K562 (cell line): ENCODE results near the gene NSMCE1. TPM values are rescaled to one million over a fixed set of nuclear protein-coding genes. Genes with fewer than 3 reads are reported as not detected.

Source experiments
- C11orf30 ChIP-seq: fragments of 450-650 bp; IDR thresholded peaks from 2 replicates; pipeline ENCODE4 v1.6.1; 2016; ENCODE audit warnings: low read depth, mild to moderate bottlenecking
- CHD2 ChIP-seq: IDR thresholded peaks from 2 replicates; pipeline ENCODE4 v1.6.1; 2011; ENCODE audit warnings: low read depth, low read length
- DLX4 ChIP-seq: fragments of 250-450 bp; sonication (Bioruptor Pico); IDR thresholded peaks from 2 replicates; pipeline ENCODE4 v1.6.1; 2021; ENCODE audit warnings: mild to moderate bottlenecking
- DNMT1 ChIP-seq: fragments of 450-650 bp; IDR thresholded peaks from 2 replicates; pipeline ENCODE4 v1.6.1; 2016; ENCODE audit warnings: antibody characterized with exemption, mild to moderate bottlenecking
- EP300 ChIP-seq: IDR thresholded peaks from 2 replicates; pipeline ENCODE4 v1.6.1; 2012; ENCODE audit warnings: low read length, improper control_type of control experiment
- ESRRA ChIP-seq: fragments of 450-650 bp; IDR thresholded peaks from 2 replicates; pipeline ENCODE4 v1.6.1; 2014; ENCODE audit warnings: low read depth, mild to moderate bottlenecking, moderate library complexity, borderline replicate concordance
- HNRNPLL ChIP-seq: fragments of 200-400 bp; formaldehyde crosslinking; IDR thresholded peaks from 2 replicates; pipeline ENCODE4 v1.6.1; 2017; ENCODE audit warnings: low read length, low read depth, mild to moderate bottlenecking; ENCODE audit not compliant: poor library complexity, severe bottlenecking
- MYNN ChIP-seq, 2 experiments: sonication (generic); formaldehyde crosslinking in 1 of 2; IDR thresholded peaks; 2 replicates each; pipeline versions ENCODE4 v1.5.0 to v1.6.1; 2016 to 2020; ENCODE audit warnings: antibody characterized with exemption in 1 of 2, missing genetic modification reagents in 1 of 2
- PHF20 ChIP-seq: fragments of 450-650 bp; IDR thresholded peaks from 2 replicates; pipeline ENCODE4 v1.6.1; 2018; ENCODE audit not compliant: partially characterized antibody
- PRDM10 ChIP-seq: fragments of 450-650 bp; IDR thresholded peaks from 2 replicates; pipeline ENCODE4 v1.6.1; 2018; ENCODE audit not compliant: partially characterized antibody
- SIRT6 ChIP-seq: IDR thresholded peaks from one replicate; pipeline ENCODE4 v1.6.1; 2012; ENCODE audit warnings: low read depth, mild to moderate bottlenecking, control low read depth, inconsistent platforms, low read length, moderate library complexity
- SOX6 ChIP-seq: fragments of 450-650 bp; IDR thresholded peaks from 2 replicates; pipeline ENCODE4 v1.6.1; 2014; ENCODE audit warnings: mild to moderate bottlenecking
- TEAD1 ChIP-seq, 2 experiments: fragments of 450-650 bp in 1 of 2; sonication (generic) in 1 of 2; formaldehyde crosslinking; IDR thresholded peaks; 2 replicates each; pipeline versions ENCODE4 v1.4.0 to v1.8.0; 2020 to 2022; ENCODE audit warnings: mild to moderate bottlenecking in 2 of 2, missing genetic modification reagents in 1 of 2
- THRB ChIP-seq: fragments of 450-650 bp; formaldehyde crosslinking; conservative IDR thresholded peaks from 2 replicates; pipeline ENCODE4 v1.4.0; 2022; ENCODE audit warnings: mild to moderate bottlenecking, missing genetic modification characterization
- USF1 ChIP-seq: sonication (generic); formaldehyde crosslinking; IDR thresholded peaks from 2 replicates; pipeline ENCODE4 v1.9.0; 2022; ENCODE audit warnings: mild to moderate bottlenecking, missing genetic modification reagents
- ZBTB17 ChIP-seq: fragments of 450-650 bp; formaldehyde crosslinking; IDR thresholded peaks from 2 replicates; pipeline ENCODE4 v1.4.0; 2020; ENCODE audit warnings: mild to moderate bottlenecking
- ZNF518B ChIP-seq: fragments of 250-450 bp; sonication (Bioruptor Pico); IDR thresholded peaks from 2 replicates; pipeline ENCODE4 v1.5.0; 2021; ENCODE audit warnings: mild to moderate bottlenecking, moderate library complexity
- polyA plus RNA-seq, 8 experiments: library from polyadenylated mRNA; depleted of rRNA in 4 of 8; stranded (reverse) in 5 of 8; unstranded in 3 of 8; fragments of >200 nt; fragmentation: Nextera tagmentation in 2 of 8; fragmentation: Illumina TruSeq in 1 of 8; extraction: Ambion mirVana in 2 of 8; extraction: Trizol in 1 of 8; gene quantifications; 2 replicates each; pipeline versions ENCODE4 v1.2.1 to v1.2.3, GENCODE V29; 2011 to 2014; ENCODE audit warnings: inconsistent platforms in 1 of 8, missing spikeins in 1 of 8
- total RNA-seq, 7 experiments: library from RNA; depleted of rRNA in 6 of 7; stranded (reverse); fragments of >200 nt in 6 of 7; fragmentation: Illumina TruSeq in 2 of 7; extraction: Trizol in 2 of 7; gene quantifications; 2 replicates each; pipeline versions ENCODE4 v1.2.1 to v1.2.3, GENCODE V29; 2011 to 2021; ENCODE audit warnings: low replicate concordance in 1 of 7

The NSMCE1 gene
- total and polyA plus RNA-seq, 9 of the 15 experiments (the other 6 are each of a cell fraction or from before 2014, with no cell fraction given) = 52.1 to 163 (median 61.5) TPM

- TF ChIP-seq PRDM10 (peak; percentile 25), TEAD1 (CRISPR knock-in tag; IDR thresholded peaks at IDR 0.05) (0 out of 4 replicates have a peak, but pooled peaks of 1 of the 2 experiments have one; percentile 31), CHD2 (peak; percentile 41; the same call in 1 of the 2 replicates), ZBTB17 (CRISPR knock-in tag) (peak; percentile 100), PHF20 (peak; percentile 72), EP300 (peak; percentile 41), SOX6 (peak; percentile 54; the same call in 1 of the 2 replicates), HNRNPLL (peak; percentile 73), SIRT6 (no peak), THRB (peak; percentile 83; the same call in 1 of the 2 replicates), USF1 (CRISPR knock-in tag) (peak; percentile 65), C11orf30 (peak; percentile 74; the same call in 1 of the 2 replicates), DLX4 (no peak), ZNF518B (CRISPR knock-in tag) (0 out of 2 replicates have a peak, but pooled peaks have one; percentile 11), DNMT1 (no peak), ESRRA (peak; percentile 43; the same call in 1 of the 2 replicates), MYNN (IDR thresholded peaks at IDR 0.05) (0 out of 2 replicates have a peak, but pooled peaks have one; percentile 4), MYNN (CRISPR knock-in tag; IDR thresholded peaks at IDR 0.05) (no peak)
These were observed 64.9 kb downstream of the NSMCE1 start, which contains the start of gene KDM8 (continued) for GRCh38 chr16:27203507-27204311.
